ENCODE measurements around the gene TMOD1.

TMOD1 gene

DNA sequence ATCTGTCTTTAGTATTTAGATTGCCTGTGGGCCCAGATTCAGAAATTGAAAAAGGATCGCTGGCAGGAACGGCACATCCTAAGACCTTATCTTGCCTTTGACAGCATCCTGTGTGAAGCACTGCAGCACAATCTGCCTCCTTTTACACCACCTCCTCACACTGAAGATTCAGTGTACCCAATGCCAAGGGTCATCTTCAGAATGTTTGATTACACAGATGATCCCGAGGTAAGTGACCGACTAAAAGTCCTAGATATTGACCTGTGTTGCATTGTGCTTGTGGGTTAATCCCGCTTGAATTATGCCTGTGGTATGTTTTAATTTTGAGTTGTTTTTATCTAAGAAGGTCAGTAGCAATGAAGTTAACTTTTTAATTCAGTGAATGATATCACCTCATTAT lies 146.5 kb downstream of the TMOD1 start:
- no peak for DNase-seq

All from activated gamma-delta T cell (primary cell).